Brain pericyte (primary cell): ENCODE data around the gene NEK6.

ENCODE experiments used
- DNase-seq: peaks from one replicate; pipeline ENCODE4 v3.0.0-alpha.2; 2012; ENCODE audit warnings: low read depth, low spot score

The NEK6 gene

GRCh38 chr9:124354346-124355038 is 96.7 kb downstream of the NEK6 start:
- no peak for DNase-seq

- DNase-seq: no peak
Observed at GRCh38 chr9:124355039-124355940, 97.5 kb downstream of the NEK6 start.

GRCh38 chr9:124355941-124356744 is 98.4 kb downstream of the NEK6 start:
- DNase-seq: no peak

GRCh38 chr9:124356745-124357390 is 99.1 kb downstream of the NEK6 start:
- DNase-seq: no peak

- no peak for DNase-seq
Observed at GRCh38 chr9:124357721-124358361, 100.1 kb downstream of the NEK6 start.

- DNase-seq: no peak
Observed at GRCh38 chr9:124358631-124359030, 100.9 kb downstream of the NEK6 start.

- no peak for DNase-seq
Observed at GRCh38 chr9:124359426-124359825, 101.7 kb downstream of the NEK6 start.

- no peak for DNase-seq
Observed at GRCh38 chr9:124359855-124360678, 102.3 kb downstream of the NEK6 start.

- no peak for DNase-seq
Observed at GRCh38 chr9:124361128-124361527, 103.4 kb downstream of the NEK6 start.

GRCh38 chr9:124363326-124364096 is 105.8 kb downstream of the NEK6 start:
- no peak for DNase-seq

- no peak for DNase-seq
Observed at GRCh38 chr9:124364141-124364540, 106.4 kb downstream of the NEK6 start.

GRCh38 chr9:124365036-124365435 is 107.3 kb downstream of the NEK6 start:
- no peak for DNase-seq

GRCh38 chr9:124366476-124367220 is 108.9 kb downstream of the NEK6 start:
- DNase-seq: no peak

GRCh38 chr9:124368692-124369091 is 110.9 kb downstream of the NEK6 start:
- no peak for DNase-seq

- DNase-seq: no peak
Observed at GRCh38 chr9:124369231-124369797, 111.6 kb downstream of the NEK6 start.

- DNase-seq: no peak
Observed at GRCh38 chr9:124370896-124371582, 113.3 kb downstream of the NEK6 start.

GRCh38 chr9:124372038-124372437 is 114.3 kb downstream of the NEK6 start:
- no peak for DNase-seq

- no peak for DNase-seq
Observed at GRCh38 chr9:124373386-124373785, 115.6 kb downstream of the NEK6 start.
